ENCODE data around the gene TGFA.

TGFA gene

DNA sequence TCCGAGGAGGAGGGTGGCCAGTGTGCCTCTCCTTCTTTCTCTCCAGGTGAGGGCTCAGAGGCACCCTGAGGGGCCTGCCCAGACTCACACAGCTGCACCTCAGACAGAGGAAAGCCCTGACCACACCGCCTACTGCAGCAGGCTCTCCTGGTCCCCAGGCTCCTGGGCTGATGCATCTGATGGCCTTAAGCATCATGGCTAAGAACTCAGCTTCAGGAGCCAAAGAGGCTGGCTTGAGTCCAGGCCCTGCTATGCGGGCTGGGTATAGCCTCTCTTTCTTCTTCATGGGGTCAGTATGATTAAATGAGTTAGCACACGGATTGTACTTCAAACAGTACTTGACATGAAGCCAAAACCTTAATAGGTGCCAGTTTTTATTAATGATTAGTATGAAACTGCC is 89.6 kb downstream of the TGFA start:
- H3K4me2 ChIP-seq (ENCODE audit: low read depth, low read length, poor library complexity, severe bottlenecking) = no peak overlapping the region
- no peaks in the 10 kb centered on the region for H3K79me2 ChIP-seq (ENCODE audit: insufficient read depth, low read length)
- H3K9me2 ChIP-seq (replicated peaks; ENCODE audit: low read depth, low read length) = no peaks in the 10 kb centered on the region
- no peaks in the 10 kb centered on the region for H3K27me3 ChIP-seq (ENCODE audit: insufficient read depth, low read length, poor library complexity, severe bottlenecking)
- H3K9ac ChIP-seq (ENCODE audit: low read depth, low read length, poor library complexity, severe bottlenecking) = no peak overlapping the region
- H3F3A ChIP-seq (ENCODE audit: low read depth) = no peaks in the 10 kb centered on the region
- H3K4me1 ChIP-seq (ENCODE audit: insufficient read depth, low read length, poor library complexity, severe bottlenecking) = peaks cover 16% of the 10 kb centered on the region
- no peak for TF ChIP-seq EZH2phosphoT487 (IDR thresholded peaks at IDR 0.05; ENCODE audit: borderline replicate concordance)
- TF ChIP-seq, protein P1, sequence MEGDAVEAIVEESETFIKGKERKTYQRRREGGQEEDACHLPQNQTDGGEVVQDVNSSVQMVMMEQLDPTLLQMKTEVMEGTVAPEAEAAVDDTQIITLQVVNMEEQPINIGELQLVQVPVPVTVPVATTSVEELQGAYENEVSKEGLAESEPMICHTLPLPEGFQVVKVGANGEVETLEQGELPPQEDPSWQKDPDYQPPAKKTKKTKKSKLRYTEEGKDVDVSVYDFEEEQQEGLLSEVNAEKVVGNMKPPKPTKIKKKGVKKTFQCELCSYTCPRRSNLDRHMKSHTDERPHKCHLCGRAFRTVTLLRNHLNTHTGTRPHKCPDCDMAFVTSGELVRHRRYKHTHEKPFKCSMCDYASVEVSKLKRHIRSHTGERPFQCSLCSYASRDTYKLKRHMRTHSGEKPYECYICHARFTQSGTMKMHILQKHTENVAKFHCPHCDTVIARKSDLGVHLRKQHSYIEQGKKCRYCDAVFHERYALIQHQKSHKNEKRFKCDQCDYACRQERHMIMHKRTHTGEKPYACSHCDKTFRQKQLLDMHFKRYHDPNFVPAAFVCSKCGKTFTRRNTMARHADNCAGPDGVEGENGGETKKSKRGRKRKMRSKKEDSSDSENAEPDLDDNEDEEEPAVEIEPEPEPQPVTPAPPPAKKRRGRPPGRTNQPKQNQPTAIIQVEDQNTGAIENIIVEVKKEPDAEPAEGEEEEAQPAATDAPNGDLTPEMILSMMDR (conservative IDR thresholded peaks at IDR 0.05; ENCODE audit: low read length) = no peak
- H3K9me3 ChIP-seq (ENCODE audit: insufficient read depth, low read depth, low read length) = no peaks in the 10 kb centered on the region
- H3K36me3 ChIP-seq (ENCODE audit: insufficient read depth, low read length) = peaks cover 4% of the 10 kb centered on the region; the same call in 1 of the 2 replicates
- H2AFZ ChIP-seq (ENCODE audit: low read length) = no peak overlapping the region
- no peaks in the 10 kb centered on the region for H4K20me1 ChIP-seq (ENCODE audit: insufficient read depth, low read length, poor library complexity, severe bottlenecking)
- no peak overlapping the region for H3K4me3 ChIP-seq (ENCODE audit: low read length, poor library complexity, severe bottlenecking)

DNA sequence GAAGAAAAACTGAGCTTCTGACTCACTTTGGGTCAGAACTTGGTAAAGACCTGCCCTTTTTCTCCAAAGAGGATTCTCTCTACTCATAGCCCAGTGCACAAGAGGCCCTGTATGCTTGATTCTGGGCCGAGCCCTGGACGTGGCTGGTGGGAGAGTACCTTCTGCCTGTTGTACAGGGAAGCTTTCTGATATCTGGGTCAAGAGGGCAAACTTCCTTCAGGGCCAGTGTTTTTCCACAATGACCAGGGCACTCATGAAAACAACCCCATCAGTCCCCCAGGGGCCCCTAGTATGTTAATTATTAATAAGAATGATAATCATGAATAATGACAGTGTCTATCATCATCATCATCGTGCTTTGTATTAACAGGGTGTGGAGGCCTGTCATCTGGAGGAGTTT is 90.0 kb downstream of the TGFA start:
- no peak overlapping the region for H3K4me3 ChIP-seq (ENCODE audit: low read length, poor library complexity, severe bottlenecking)
- H2AFZ ChIP-seq (ENCODE audit: low read length) = no peak overlapping the region
- no peaks in the 10 kb centered on the region for H4K20me1 ChIP-seq (ENCODE audit: insufficient read depth, low read length, poor library complexity, severe bottlenecking)
- no peaks in the 10 kb centered on the region for H3K9me3 ChIP-seq (ENCODE audit: insufficient read depth, low read depth, low read length)
- TF ChIP-seq, protein P1 (conservative IDR thresholded peaks at IDR 0.05; ENCODE audit: low read length) = no peak
- TF ChIP-seq EZH2phosphoT487 (IDR thresholded peaks at IDR 0.05; ENCODE audit: borderline replicate concordance) = no peak
- H3F3A ChIP-seq (ENCODE audit: low read depth) = no peaks in the 10 kb centered on the region
- no peaks in the 10 kb centered on the region for H3K27me3 ChIP-seq (ENCODE audit: insufficient read depth, low read length, poor library complexity, severe bottlenecking)
- no peak overlapping the region for H3K4me2 ChIP-seq (ENCODE audit: low read depth, low read length, poor library complexity, severe bottlenecking)
- H3K36me3 ChIP-seq (ENCODE audit: insufficient read depth, low read length) = peaks cover 4% of the 10 kb centered on the region; the same call in 1 of the 2 replicates
- H3K4me1 ChIP-seq (ENCODE audit: insufficient read depth, low read length, poor library complexity, severe bottlenecking) = peaks cover 13% of the 10 kb centered on the region
- H3K9ac ChIP-seq (ENCODE audit: low read depth, low read length, poor library complexity, severe bottlenecking) = no peak overlapping the region
- no peaks in the 10 kb centered on the region for H3K79me2 ChIP-seq (ENCODE audit: insufficient read depth, low read length)
- no peaks in the 10 kb centered on the region for H3K9me2 ChIP-seq (replicated peaks; ENCODE audit: low read depth, low read length)

DNA sequence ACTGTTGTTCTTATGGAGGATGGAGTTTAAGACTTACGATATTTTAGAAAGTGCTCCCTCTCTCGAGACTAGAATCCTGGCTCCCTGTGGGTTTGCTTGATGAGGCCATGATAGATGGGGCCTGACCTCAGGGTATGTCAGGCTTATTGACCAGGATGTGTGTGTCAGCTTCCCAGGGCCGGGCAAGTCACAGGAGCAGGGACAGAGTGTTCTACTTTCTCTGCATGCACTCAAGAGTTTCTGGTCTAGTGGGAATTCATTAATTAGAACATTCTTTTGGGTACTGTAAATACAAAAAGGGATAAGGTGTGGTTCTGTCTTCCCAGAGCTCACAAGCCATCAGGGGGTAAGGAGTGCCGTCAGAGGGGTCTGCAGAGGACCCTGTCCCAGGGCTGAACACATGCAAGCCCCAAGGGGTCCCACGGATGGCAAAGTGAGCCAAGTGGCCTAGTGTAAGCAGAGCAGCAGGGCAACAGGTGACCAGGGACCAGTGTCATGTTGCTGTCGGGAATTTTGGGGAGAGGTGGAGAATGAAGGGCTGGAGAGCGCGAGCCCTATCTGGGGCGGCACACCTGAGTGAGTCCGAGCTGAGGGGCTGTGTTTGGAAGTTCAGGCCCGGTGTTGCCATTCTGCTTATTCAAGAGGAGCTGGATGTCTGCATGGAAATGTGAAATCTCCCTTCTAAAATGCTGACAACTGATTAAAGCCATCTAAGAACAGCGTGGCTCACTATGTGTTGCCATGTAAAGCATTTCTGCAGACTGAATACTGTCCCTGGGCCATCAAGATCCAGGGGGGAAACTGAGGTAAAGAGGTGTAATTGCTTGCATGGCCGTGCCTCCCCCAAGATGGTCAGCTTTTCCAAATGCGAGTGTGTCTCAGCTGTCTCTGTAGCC is 91.4 kb downstream of the TGFA start:
- Histone ChIP-seq H4K20me1 (ENCODE audit: insufficient read depth, low read length, poor library complexity, severe bottlenecking) (no peaks in the 10 kb centered on the region), H2AFZ (ENCODE audit: low read length) (no peak overlapping the region), H3K9me2 (replicated peaks; ENCODE audit: low read depth, low read length) (no peaks in the 10 kb centered on the region), H3K79me2 (ENCODE audit: insufficient read depth, low read length) (no peaks in the 10 kb centered on the region), H3K9me3 (ENCODE audit: insufficient read depth, low read depth, low read length) (no peaks in the 10 kb centered on the region), H3K4me2 (ENCODE audit: low read depth, low read length, poor library complexity, severe bottlenecking) (no peak overlapping the region), H3K9ac (ENCODE audit: low read depth, low read length, poor library complexity, severe bottlenecking) (no peak overlapping the region), H3K4me1 (ENCODE audit: insufficient read depth, low read length, poor library complexity, severe bottlenecking) (no peaks in the 10 kb centered on the region), H3K27me3 (ENCODE audit: insufficient read depth, low read length, poor library complexity, severe bottlenecking) (no peaks in the 10 kb centered on the region), H3K36me3 (ENCODE audit: insufficient read depth, low read length) (peaks cover 4% of the 10 kb centered on the region; the same call in 1 of the 2 replicates), H3K4me3 (ENCODE audit: low read length, poor library complexity, severe bottlenecking) (no peak overlapping the region), H3F3A (ENCODE audit: low read depth) (no peaks in the 10 kb centered on the region)
- TF ChIP-seq EZH2phosphoT487 (IDR thresholded peaks at IDR 0.05; ENCODE audit: borderline replicate concordance) = no peak
- TF ChIP-seq, protein P1 (conservative IDR thresholded peaks at IDR 0.05; ENCODE audit: low read length) = no peak
